ENCODE data around the gene PAF1.

DNA sequence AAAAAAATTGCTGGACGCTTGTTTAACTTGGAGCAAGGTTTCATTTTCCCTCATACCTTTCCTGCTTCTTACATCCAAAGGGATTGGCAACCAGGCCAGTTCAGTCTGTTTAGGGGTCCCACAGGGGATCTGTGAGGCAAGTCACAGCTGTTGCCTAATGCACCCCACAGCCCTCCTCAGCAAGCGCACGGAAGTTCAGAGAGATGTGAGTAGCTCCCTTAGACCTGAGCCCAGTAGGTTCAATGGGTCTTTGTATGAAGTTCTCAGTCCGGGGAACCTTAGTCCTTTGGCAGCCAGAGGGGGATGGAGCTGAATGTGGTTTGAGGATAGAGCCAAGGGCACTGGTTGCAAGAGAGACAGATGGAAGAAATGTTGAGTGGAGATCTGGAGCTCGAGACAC is 35.7 kb downstream of the PAF1 start:
- no peak for TF ChIP-seq POLR2A (IDR thresholded peaks at IDR 0.05)
- TF ChIP-seq, protein P1, sequence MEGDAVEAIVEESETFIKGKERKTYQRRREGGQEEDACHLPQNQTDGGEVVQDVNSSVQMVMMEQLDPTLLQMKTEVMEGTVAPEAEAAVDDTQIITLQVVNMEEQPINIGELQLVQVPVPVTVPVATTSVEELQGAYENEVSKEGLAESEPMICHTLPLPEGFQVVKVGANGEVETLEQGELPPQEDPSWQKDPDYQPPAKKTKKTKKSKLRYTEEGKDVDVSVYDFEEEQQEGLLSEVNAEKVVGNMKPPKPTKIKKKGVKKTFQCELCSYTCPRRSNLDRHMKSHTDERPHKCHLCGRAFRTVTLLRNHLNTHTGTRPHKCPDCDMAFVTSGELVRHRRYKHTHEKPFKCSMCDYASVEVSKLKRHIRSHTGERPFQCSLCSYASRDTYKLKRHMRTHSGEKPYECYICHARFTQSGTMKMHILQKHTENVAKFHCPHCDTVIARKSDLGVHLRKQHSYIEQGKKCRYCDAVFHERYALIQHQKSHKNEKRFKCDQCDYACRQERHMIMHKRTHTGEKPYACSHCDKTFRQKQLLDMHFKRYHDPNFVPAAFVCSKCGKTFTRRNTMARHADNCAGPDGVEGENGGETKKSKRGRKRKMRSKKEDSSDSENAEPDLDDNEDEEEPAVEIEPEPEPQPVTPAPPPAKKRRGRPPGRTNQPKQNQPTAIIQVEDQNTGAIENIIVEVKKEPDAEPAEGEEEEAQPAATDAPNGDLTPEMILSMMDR (IDR thresholded peaks at IDR 0.05): no peak
- TF ChIP-seq POLR2AphosphoS5 (IDR thresholded peaks at IDR 0.05; ENCODE audit: insufficient read depth in 1 of 2, low read depth in 1 of 2): no peak
